Cardiac septum (tissue), 1 donor: ENCODE results near the gene TLE1. TPM values are rescaled to one million over a fixed set of nuclear protein-coding genes. Genes with fewer than 3 reads are reported as not detected.
"Not testable (repeated sequence)": the region's sequence is repeated elsewhere in the genome, so short reads cannot be mapped to it uniquely, and the experiment has no call there.

Source experiments
- DNase-seq: peaks from one replicate; pipeline ENCODE4 v3.0.0-alpha.2; 2020; ENCODE audit warnings: low spot score
- intact Hi-C: fragments of 100-400 bp; cut with DNase I; formaldehyde crosslinking; loops from one replicate; pipeline ENCODE4 v1.14.0; 2022
- long read RNA-seq: library from polyadenylated mRNA; unstranded; transcript quantifications from one replicate; pipeline ENCODE4 v2.0.0, GENCODE V29; 2021
- total RNA-seq: library from RNA; stranded (reverse); fragmentation: NEBNext Ultra II Directional; extraction: Animal tissue kit (Norgen Biotek cat#: 25700); gene quantifications from one replicate; pipeline ENCODE4 v1.2.1, GENCODE V29; 2021
- donor health status: DM: no; HTN: no; CAD: no.

TLE1 gene
- 9.8 TPM for total RNA-seq
- long read RNA-seq, partial matches to known transcripts = 17 of 27 reads
- long read RNA-seq, other reads (novel, unspliced or antisense) = 10 of 27 reads

DNA sequence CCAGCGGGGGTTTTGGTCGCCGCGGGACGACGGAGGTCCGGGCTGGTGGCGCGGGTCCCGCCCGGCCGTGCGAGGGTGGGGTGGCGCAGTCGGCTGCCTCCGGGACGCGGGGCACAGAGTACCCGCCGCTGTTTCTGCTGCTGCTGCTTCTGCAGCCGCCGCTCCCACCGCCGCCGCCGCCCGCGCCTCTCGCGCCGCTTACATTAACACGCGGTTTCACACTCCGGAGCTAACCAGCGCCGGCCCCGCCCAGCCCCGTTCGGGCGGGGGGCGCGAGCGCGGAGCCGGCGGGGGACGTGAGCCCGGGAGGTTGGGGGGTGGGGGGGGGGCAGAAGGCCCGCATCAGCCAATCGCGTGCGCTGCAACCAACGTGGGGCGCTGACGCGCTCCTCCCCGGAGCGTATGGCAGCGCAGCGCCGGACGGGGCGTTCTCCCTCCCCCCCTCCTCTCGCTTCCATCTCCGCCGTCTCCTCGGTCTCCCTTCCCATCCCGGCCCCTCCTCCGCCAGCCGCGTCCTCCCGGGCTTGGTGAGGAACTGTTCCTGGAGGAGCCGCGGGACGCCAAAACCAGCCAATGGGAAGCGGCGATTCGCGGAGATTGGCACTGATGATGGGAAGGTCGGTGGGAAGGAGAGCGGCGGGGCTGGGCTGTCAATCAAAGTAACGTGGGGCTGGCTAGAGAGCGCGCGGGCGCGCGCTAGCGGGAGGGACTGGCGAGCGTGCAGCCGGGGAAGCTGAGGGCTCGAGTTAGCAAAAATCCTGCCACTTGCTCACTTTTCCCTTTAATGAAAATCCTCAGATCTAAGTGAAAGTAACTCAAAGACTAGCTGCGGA is at the start of gene TLE1:
TSS of gene TLE1 (minus strand) at position 205 of the 833 bp plus-strand sequence. CDS start 1,307 bp downstream, outside the sequence.
- DNase-seq = peak; percentile 99
- intact Hi-C loops = loop anchor here (5.0 to 10.0 kb wide), 4 partner anchors 77 to 305 kb away; no protein-coding TSS in a partner anchor

DNA sequence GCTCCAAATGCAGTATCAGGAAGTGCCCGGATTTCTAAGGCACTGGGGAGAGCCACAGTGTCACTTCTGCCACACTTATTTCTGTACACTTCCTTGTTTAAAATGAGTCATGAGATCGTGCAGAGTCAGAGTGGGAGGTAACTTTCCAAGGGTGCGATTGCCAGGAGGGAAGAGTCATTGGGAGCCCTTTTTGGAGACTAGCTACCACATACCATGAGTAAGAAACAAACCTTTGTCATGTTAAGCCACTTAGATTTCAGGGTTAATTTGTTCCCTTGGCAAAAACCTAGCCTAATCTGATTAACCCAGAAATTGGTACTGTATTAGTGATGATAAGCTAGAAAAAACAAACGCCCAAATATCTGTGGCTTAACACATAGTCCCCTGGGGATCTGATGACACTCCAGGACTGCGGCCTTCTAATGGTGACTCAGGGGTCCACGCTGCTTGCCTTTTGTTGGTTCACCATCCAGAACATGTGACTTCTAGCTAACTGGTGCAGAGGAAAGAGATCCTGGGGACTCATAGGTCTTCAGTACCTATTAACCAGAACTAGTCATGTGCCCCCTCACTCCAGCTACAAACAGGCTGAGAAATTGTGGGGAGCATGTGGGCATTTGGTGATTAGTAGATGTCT is 48.6 kb upstream of the TLE1 start:
- intact Hi-C loops = no loop called here

DNA sequence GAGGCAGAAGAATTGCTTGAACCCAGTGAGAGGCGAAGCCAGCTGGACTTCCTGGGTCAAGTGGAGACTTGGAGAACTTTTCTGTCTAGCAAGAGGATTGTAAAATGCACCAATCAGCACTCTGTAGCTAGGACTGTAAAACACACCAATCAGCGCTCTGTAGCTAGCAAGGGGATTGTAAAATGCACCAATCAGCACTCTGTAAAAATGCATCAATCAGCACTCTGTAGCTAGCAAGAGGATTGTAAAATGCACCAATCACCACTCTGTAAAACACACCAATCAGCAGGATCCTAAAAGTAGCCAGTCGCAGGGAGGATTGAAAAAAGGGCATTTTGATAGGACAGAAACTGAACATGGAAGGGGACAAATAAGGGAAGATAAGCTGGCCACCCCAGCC is 41.2 kb upstream of the TLE1 start:
- intact Hi-C loops = not testable (repeated sequence)

More for the DNA sequence above, 48.6 kb upstream of the TLE1 start:
- no peak for DNase-seq

DNA sequence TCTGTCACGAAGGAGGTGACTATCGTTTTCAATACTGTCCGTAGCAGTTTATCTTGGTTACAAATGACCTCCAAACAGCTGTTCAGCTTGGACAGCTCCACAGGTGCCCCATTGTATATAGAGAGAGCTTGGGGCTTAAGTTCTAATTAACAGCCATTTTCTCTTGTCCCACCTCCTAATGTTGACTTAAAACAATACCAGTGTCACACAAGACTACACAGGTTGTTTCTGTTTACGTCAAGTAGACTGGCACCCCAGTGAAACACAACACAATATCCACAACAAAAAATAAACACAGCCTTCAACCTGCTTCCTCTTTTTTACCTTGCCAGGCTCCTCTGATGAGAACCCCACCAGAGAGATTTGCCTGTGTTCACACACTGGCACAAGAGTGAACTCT is 39.8 kb upstream of the TLE1 start:
- intact Hi-C loops = no loop called here
- DNase-seq = no peak

More for the DNA sequence above, 41.2 kb upstream of the TLE1 start:
- DNase-seq = not testable (repeated sequence)

DNA sequence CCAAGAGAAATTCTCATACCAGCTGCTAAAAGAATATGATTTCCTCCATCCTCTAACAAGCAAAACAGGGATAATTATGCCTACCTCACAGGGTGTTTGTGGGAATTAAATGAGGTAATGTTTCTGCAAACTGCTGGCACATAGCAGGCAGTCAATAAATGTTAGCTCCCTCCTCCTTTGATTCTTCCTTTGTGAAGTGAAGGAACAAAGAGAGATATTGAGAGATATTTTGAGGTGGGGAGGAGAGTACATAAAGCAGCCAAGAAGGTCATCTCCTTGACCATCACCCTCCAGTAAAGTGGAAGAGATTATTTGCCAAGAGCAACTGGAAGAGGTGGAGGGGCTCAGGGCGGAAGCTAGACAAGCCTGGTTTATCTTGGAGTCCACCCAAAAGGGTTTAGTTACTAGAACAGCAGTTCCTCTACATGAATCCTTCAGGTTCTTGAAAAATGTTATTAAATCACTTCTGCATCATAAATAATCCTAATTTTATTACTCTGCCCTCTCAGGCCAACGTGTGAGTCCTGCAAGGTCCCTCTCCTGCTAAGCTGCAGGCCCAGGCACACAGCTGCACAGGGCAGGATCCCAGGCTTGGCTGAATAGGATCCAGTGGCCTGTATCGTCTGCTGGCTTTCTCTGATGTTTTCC is 35.0 kb upstream of the TLE1 start:
- intact Hi-C loops = no loop called here

DNA sequence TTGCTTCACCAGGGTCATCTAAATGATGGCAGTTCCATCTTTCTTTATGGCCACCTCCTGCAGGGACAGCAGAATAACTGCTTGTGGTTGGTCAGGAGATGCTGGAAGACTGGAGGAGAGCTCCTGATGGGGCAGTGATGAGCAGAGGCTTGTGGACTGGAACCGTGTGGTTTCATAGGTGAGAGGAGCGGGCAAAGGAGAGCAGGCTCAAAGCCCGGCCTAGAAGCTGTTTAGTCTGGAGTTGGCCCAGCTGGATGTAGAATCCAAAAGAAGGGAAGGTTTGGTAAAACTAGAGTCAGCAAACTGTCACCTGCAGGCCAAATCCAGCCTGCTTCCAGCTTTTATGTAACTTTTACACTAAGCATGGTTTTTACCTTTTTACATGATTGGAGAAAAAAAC is 32.9 kb upstream of the TLE1 start:
- DNase-seq = no peak
- intact Hi-C loops = no loop called here

More for the DNA sequence above, 35.0 kb upstream of the TLE1 start:
- no peak for DNase-seq

DNA sequence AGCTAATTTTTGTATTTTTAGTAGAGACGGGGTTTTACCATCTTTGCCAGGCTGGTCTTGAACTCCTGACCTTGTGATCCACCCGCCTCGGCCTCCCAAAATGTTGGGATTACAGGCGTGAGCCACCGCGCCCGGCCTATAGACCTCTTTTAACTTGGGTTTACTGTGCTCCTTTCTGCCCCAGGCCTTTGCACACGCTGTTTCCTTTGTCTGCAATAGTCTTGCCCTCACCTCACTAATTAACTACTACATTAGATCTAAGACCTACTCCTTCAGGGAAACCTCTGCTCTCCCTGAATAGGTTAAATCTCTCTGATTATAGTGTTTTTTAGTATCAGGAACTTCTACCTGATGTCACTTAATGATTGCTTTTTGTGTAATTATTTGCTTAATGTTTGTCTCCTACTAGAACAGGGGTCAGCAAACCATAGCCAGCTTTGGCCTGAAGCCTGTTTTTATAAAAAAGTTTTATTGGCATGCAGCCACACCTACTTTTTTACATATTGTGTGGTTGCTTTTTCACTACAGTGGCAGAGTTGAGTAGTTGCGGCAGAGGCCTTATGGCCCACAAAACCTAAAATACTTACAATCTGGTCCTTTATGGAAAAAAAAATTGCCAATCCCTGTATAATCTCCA is 31.2 kb upstream of the TLE1 start:
- intact Hi-C loops = no loop called here
- DNase-seq = no peak

DNA sequence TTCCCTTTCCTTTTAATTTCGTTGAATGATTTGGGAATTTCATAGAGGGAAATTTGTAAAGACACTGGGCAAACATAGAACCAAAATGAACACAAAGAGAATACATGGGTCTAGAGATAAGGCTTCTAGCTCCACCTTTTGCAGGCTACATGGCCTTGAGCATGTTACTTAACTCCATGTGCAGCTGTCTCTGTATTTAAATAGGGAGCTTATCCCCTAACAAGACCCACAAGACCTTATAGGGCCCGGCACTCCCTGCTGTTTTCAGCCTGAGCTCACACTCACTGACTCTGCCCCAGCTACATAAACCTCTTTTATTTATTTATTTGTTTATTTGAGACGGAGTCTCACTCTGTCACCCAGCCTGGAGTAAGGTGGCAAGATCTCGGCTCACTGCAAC is 30.6 kb upstream of the TLE1 start:
- no peak for DNase-seq
- intact Hi-C loops = no loop called here

DNA sequence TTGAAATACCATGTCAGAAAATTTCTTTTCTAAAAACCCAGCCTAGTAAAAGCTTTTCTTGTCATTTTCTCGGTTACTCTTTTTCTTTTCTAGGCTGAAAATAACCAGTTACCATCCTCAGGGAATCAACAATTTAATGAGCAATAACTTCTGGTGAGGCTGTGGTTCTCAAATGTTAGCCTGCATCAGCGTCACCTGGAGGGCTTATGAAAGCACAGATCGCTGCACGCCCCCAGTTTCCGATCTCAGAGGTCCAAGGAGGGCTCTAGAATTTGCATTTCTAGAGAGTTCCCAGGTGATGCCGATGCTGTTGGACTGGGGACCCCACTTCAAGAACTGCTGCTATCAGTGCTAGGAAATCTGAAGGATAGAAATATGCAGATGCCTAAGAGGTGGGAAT is 28.9 kb upstream of the TLE1 start:
- intact Hi-C loops = no loop called here

DNA sequence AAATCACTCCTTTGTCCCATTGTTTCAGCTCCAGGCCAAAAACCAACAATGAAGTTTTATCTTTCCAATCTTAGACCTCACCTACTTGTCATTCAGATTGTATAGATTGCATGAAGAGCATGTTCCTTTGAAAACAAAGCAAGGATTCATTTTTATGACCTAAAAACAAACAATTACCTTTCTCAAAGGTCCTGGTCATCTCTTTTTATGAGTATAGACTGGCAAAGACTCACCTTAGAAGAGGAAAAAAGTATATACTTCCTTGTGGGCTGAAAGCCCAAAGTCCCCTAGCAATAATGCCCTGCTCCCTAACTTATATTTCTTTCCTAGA is 28.4 kb upstream of the TLE1 start:
- intact Hi-C loops = no loop called here
- DNase-seq = no peak

More for the DNA sequence above, 28.9 kb upstream of the TLE1 start:
- DNase-seq = no peak

DNA sequence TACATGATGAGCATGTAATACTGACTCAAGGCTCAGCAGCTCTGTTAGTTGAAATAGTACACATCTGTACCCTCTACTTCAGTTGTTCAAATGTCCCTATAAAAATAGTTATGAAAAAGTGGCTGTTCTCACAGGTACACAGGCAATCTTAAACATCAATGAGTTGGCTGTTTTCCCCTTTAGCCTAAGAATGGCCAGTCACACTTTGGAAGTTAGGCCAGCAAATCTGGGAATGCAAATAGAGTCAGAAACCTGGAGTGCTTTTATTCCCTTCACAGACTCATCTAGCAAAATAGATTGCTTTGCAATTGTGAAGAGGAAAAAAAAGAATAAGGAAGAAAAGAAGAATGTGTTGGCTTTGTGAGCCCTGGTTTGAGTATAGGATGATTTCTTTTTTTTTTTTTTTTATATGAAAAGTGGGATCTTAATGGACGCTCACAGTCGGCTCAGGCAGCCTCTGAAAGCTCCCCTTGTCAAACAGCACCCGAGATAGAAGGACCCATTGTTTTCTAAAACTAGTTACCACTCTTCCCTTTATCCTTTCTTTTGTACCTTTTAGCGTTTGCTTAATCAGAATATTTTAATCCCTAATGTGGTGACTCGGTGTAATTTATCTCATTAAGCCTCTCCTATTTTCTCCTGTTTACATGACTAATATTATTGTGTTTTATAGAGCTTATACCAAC is 27.9 kb upstream of the TLE1 start:
- intact Hi-C loops = no loop called here

DNA sequence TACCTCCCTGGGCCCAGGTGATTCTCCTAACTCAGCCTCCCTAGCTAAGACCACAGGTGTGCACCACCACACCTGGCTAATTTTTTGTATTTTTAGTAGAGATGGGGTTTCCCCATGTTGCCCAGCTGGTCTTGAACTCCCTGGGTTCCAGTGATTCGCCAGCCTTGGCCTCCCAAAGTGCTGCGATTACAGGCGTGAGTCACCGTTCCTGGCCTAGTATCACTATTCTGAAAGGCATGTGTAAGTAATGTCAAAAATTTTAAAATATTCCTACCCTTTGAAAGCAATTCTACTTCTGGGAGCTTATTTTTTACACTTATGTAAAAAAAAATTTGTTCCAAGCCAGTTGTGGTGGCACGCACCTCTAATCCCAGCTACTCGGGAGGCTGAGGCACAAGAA is 27.1 kb upstream of the TLE1 start:
- intact Hi-C loops = no loop called here
- DNase-seq = no peak

More for the DNA sequence above, 27.9 kb upstream of the TLE1 start:
- no peak for DNase-seq

DNA sequence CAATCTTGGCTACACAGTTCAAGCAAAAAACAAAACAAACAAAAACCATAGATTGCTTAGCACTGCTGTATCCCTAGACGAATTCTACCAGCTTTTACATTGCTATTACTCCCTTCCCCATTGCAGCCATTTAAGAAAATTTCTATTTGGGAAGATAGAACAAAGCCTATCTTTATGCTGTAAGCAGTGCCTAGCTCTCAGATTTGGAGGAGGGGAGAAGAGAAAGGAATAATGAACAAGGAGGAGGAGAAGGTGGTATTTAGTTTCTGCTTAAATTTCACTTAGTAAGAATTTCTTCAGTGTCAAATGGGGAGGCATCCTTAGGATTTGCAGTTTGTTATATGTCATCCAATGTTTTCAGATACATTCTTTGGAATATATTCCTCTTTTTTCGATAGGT is 16.2 kb upstream of the TLE1 start:
- no peak for DNase-seq
- intact Hi-C loops = no loop called here

DNA sequence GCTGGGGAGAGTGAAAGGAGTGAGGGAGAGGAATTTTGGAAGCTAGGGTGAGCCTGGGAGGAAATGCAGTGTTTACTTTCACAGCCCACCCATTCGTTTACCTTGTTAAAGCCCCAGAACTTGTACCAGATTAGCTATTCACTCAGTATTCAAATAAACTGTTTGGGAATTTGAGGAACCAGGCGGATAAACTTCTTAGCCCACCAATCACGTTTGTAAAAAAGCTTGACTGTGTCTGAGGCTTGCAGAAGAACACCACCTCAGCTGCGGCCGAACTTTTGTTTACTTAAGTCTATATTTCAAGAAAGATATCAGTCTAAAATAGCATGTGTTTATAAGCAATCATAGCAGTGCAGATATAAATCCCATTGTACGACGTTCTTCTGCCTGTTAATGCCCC is 5.2 kb upstream of the TLE1 start:
- intact Hi-C loops = no loop called here
- DNase-seq = no peak

DNA sequence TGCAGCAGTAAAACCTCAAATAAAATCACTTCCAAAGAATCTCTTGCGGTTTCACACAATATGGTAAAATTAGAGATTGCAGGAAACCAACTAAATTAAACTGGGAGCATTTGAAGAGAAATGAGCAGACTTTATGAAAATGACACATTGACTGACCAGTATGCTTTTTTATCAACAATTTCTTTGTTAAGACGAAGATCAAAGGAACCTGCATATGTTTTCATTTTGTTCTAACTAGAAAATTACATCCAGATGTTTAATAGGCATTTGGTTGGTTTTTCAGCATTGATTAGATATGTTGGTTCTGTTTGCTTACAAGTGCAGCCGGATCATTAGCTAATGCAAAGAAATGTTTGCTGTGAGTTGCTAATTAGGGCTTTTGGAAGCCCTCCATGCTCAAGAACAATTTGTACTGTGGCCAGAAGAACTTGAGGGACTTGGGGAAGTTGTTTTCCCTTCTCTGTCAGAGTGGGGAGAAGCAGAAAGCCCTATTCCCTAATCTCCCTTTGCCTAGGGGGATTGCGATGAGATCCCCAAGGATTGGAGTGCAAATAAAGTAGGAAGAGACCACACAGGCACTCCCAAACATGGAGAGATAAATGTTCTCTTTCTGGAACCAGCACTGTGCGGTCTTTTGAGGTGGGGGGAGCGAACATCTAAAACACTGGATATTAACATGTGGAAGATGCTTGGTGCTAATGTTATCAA is 4.5 kb upstream of the TLE1 start:
- no peak for DNase-seq
- intact Hi-C loops = no loop called here

DNA sequence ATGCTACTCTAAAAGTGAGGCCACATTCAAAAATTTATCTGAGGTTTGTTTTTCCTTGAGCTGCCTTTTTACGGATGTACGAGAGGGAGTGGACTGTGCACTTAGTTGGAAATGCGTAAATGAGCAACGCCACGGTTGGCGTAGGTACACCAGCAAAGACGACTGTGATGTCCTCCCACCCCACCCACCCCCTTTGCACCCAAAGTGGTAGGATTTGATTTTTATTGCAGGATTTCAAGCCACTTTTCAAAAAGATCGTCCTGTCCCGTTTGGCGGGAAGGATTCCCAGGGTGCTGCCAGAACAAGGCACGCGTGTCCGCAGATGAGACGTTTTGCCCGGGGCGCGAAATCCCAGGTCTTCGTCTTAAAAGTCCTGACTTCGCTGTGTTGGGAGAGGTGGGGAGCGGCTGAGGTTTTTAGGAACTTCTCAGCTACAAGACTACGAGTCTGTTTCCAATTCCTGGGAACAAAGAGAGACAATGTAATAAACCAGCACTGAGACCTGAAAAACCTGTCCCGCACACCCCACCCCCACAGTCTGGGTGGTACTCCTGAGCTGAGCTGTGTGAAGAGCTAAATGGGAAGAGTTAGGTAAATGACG is 1.0 kb upstream of the TLE1 start:
- no peak for DNase-seq
- intact Hi-C loops = no loop called here

DNA sequence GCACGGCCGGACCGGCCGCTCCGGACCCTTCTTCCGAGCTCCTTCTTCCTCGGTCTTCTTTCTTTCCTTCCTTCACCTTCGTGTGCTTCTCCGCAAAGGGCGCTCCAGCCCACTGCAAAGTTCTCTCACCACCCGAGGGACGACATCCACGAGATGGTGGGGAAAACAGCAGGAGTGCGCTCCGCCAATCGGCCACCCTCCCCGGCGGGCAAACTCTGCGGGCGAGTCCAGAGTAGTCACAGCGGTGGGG is 329 bp downstream of the TLE1 start:
- intact Hi-C loops = loop anchor here (5.0 to 10.0 kb wide), 4 partner anchors 77 to 304 kb away; no protein-coding TSS in a partner anchor

DNA sequence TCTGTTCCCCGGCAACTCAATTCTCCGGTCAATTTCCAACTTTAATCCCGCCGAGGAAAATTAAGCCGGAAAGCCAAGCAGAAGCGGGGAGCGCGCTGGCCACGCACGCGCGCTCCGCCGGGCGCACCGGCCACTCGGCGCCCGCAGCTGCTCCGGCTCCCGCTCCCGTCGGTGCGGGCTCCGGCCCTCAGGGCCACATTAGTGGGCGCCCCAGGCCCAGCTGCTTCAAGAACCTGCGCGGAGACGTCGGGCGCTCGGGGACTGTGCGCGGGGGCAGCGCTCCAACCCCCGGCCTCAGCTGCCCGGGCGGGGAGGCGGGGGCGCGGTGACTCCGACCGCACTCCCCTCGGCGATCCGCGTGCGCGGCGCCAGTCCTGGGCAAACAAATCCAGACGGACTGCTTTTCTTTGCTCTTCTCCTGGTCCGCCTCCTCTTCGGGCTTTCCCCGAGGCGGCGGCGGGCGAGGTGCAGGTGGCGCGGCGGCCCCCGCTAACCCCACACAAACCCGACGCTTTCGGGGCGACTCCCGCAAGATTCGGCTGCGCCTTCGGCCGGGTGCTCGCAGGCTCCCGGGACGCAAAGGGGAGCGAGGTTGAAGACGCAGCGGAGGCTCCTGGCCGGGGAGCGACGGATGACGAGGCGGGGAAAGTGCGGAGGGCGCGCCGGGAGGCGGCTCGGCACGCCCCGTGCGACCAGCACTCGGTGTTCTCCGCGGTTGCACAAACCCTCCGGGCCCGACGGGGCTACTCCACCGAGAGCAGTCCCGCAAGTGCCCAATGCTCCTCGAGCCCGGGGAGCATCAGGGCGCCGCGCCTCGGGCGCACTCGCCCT is 870 bp downstream of the TLE1 start:
- intact Hi-C loops = loop anchor here (5.0 to 10.0 kb wide), 4 partner anchors 76 to 304 kb away; no protein-coding TSS in a partner anchor
- peak; percentile 77 for DNase-seq

More for the DNA sequence above, 329 bp downstream of the TLE1 start:
- DNase-seq = not testable (repeated sequence)
